ENCODE results near the gene EFNA4.

Gene EFNA4

DNA sequence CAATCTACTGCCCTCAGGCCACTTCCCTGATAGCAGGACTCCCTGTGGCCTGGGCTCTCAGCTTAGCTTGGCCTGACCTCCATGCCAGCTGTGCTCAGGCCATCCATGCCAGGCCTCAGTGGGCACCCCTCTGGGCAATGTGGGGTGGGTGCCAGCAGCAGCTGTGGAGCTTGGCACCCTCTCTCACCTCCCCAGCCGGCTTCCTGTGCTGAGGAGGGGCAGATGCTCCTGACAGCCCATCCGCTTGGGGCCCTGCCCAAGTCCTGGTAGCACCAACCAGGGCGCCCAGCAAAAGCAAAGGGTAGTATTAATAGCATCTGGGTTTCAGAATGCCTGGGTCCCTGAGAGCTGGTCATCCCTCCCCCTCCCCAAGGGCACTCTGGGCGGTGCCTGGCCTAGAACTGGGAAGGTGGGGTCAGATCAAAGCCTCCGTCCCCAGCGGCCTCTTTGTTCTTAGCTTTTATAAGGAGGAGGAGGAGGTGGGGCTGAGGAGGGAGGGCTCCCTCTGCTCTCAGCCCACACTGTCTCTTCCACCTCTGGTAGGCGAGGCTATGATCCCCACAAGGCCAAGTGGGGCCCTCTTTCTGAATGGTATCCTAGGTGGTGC, 6.1 kb downstream of the EFNA4 start:
- no peak overlapping the region for H3K4me3 ChIP-seq (ENCODE audit: low read length)
- no peak for DNase-seq (ENCODE audit: low read depth)
- TF ChIP-seq, protein P1, sequence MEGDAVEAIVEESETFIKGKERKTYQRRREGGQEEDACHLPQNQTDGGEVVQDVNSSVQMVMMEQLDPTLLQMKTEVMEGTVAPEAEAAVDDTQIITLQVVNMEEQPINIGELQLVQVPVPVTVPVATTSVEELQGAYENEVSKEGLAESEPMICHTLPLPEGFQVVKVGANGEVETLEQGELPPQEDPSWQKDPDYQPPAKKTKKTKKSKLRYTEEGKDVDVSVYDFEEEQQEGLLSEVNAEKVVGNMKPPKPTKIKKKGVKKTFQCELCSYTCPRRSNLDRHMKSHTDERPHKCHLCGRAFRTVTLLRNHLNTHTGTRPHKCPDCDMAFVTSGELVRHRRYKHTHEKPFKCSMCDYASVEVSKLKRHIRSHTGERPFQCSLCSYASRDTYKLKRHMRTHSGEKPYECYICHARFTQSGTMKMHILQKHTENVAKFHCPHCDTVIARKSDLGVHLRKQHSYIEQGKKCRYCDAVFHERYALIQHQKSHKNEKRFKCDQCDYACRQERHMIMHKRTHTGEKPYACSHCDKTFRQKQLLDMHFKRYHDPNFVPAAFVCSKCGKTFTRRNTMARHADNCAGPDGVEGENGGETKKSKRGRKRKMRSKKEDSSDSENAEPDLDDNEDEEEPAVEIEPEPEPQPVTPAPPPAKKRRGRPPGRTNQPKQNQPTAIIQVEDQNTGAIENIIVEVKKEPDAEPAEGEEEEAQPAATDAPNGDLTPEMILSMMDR (conservative IDR thresholded peaks at IDR 0.05; ENCODE audit: low read length) = no peak

DNA sequence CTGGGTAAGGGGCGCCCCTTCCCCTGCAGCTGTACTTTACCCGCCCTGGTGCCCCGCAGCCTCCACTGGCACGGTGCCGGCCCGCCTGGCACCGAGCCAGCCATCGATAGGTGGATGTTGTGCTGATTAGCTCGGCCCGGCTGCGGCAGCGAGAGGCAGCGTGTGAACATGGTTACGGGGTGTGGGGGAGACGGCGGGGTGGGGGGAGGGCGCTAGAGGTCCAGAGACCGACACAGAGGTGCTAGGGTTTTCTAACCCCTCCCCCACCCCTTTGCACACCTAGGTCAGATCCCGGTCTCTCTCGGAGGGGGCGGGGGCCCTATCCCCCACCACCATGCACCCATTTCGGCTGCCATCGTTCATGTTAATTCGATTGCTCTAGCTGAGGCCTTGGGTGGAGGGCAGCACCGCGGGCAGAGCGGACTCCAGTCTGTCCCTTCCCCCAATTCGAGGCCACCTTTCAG, 6.7 kb downstream of the EFNA4 start:
- H3K4me3 ChIP-seq (ENCODE audit: low read length) = peak overlapping the region; percentile 62
- TF ChIP-seq, protein P1 (conservative IDR thresholded peaks at IDR 0.05; ENCODE audit: low read length) = no peak
- no peak for DNase-seq (ENCODE audit: low read depth)

DNA sequence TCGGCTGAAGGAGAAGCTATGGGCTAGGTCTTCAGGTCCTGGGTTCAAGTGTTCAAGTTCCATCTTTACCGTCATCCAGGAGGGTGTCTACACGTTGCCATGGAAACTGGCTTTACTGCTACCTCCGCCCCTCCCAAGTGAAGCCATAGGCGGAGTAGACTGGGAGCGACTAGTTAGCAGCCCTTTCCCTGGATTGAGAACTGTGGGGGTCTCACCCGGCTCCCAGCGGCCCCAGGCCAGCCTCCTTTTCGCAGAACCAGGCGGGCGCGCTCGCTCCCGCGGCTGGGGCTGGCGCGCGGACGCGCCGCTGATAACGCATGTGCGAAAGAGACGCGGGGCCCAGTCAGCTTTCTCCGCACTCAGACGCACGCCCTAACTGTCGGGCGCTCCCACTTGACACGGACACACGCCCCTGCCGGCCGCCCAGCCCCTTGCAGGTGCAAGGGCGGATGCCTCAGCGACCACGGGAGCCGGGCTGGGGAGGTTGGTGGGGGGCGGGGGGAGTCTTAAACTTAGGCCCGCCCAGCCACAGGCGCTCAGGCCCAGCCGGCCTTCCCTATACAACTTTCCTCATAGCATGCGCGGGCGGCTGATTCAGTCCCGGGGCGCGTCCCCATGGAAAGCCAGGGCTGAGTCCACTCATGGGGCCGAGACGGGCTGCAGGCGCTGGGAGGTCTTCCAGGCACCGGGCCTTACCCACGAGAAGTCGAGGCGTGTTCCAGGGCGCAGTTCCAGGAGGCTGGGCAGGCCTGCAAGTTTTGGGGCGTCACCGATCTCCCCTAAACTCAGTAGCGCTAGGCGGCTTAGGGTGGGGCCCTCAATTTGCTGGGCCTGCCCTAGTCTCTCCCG, 7.4 kb downstream of the EFNA4 start:
- peak overlapping the region; percentile 62 for H3K4me3 ChIP-seq (ENCODE audit: low read length)
- peak; percentile 56 for DNase-seq (ENCODE audit: low read depth)
- TF ChIP-seq, protein P1 (conservative IDR thresholded peaks at IDR 0.05; ENCODE audit: low read length) = peak; percentile 36

DNA sequence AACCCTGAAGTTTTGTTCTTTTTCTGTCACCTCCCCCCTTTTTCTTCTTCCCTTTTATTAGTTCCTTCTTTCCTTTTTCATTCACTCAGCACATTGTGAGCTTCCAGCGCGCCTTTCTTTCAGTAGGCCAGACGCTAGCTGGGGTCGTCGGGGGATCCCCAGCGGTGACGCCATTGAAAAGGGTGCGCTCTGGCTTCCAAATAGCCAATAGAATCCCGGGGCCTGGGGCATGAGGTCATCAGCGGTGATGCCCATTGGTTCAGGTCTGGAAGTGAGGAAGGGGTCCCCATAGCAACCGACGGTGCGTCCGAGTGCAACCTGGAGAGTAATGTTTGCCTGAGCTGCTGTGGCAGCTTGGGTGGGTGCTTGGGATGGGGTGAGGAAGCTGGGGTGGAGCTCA, 8.2 kb downstream of the EFNA4 start:
- no peak overlapping the region for H3K4me3 ChIP-seq (ENCODE audit: low read length)
- TF ChIP-seq, protein P1 (conservative IDR thresholded peaks at IDR 0.05; ENCODE audit: low read length) = no peak

DNA sequence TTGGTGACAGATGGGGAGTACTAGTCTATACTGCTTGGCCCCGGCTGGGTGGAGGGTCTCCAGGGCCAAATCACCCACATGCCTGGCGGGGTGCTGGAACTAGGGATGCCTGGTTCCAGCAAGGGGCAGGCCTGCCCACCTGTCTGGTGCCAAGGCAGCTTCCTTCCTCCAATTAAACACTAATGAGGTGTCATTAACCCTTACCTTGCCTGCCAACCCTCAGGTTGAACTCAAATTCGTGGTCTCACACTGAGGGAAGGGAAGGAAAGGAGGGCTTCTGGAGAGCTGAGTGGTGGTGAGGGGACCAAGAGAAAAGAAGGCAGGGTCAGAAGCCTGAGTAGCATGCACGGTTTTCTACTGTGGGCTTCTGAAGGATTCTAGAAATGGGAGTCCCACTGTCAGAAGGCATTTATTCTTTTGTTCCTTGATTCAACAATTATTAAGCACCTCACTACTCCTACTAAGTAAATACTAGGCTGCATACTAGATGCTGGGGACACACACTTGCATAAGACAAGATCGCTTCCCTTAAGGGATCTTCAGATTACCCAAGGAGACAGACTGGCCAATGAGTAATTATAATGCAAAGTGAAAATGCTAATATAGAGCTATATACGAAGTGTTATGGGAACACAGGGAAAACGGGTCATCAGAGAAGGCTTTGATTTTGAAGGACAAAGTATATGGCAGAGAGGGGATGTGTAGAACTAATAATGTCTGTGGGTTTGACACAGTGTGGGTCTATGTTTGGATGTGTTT, 9.2 kb downstream of the EFNA4 start:
- no peak overlapping the region for H3K4me3 ChIP-seq (ENCODE audit: low read length)
- DNase-seq (ENCODE audit: low read depth) = no peak
- TF ChIP-seq, protein P1 (conservative IDR thresholded peaks at IDR 0.05; ENCODE audit: low read length) = no peak

More for the DNA sequence above, 8.2 kb downstream of the EFNA4 start:
- no peak for DNase-seq (ENCODE audit: low read depth)

DNA sequence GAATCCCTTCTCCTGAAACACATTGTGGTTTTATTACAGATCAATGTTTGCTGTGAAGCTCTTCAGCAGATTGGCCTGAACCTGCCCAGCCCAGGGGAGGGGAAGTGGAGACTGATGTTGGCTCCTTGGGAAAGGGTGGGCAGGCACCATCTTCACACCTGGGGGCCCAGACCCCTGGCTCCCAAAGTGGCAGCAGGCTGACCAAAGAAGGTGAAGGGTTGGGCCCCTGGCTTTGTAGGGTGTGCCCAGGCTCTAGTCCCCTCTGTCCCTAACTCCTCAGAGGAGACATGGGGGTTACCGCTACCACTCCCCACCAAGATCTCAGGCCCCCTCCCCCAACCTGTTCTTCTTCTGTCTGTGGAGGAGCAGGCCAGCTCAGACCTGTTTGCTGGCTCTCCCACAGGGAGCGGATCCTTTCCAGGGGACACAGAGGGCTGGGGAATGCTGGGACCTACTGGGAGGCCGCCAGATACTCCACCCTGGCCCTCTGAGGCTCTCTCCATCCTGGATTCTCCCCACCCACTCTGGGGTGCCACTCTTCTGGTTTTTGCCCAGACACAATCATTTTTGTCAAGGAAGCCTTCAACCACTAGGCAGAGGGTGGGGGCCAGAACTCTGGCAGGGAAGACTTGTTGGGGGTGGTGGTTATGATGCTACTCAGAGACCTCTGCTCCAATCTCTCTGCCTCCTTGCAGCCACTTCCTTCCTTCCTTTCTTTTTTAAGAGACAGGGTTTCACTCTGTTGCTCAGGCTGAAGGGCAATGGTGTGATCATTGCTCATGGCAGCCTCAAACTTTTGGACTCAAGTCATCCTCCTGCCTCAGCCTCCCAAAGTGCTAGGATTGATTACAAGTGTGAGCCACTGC, 10.1 kb downstream of the EFNA4 start:
- TF ChIP-seq, protein P1 (conservative IDR thresholded peaks at IDR 0.05; ENCODE audit: low read length) = no peak
- H3K4me3 ChIP-seq (ENCODE audit: low read length) = no peak overlapping the region
- DNase-seq (ENCODE audit: low read depth) = no peak
